Gastroesophageal sphincter (tissue), 3 donors: Measurements from ENCODE around the gene SSRP1.

Experiments used
- POLR2A ChIP-seq, 2 donors: fragments of 450-650 bp; IDR thresholded peaks; one replicate each; pipeline ENCODE4 v1.6.1; 2017; ENCODE audit warnings: antibody characterized with exemption in 2 of 2, mild to moderate bottlenecking in 2 of 2, moderate library complexity in 1 of 2
- POLR2AphosphoS5 ChIP-seq: sonication (generic); formaldehyde crosslinking; IDR thresholded peaks from one replicate; pipeline ENCODE4 v1.6.1; 2017; ENCODE audit warnings: antibody characterized with exemption
- TF ChIP-seq, protein P1 (sequence below), 4 experiments: fragments of 200-600 bp in 2 of 4; fragments of 450-650 bp in 2 of 4; sonication (generic) in 1 of 4; IDR thresholded peaks; one replicate each; pipeline ENCODE4 v1.5.1; 2017 to 2019; ENCODE audit warnings: antibody characterized with exemption in 4 of 4, mild to moderate bottlenecking in 2 of 4, moderate library complexity in 2 of 4

DNA sequence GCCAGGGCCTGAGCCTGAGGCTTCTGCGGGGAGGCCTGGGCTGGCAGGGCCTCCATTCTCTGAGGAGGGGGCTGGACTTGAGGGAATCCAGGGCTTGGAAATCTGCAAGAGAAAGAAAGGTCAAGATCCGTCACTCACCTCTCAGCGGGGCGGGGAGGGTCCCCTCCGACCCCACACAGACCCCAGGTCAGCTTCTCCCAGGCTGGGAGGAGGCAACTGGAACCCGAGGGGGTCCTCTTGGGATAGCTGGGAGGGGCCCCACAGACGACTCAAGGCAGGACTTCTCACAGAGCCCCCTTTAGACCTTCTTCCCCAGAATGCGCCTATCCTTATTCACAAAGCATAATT, 21.9 kb downstream of the SSRP1 start:
- TF ChIP-seq, protein P1, sequence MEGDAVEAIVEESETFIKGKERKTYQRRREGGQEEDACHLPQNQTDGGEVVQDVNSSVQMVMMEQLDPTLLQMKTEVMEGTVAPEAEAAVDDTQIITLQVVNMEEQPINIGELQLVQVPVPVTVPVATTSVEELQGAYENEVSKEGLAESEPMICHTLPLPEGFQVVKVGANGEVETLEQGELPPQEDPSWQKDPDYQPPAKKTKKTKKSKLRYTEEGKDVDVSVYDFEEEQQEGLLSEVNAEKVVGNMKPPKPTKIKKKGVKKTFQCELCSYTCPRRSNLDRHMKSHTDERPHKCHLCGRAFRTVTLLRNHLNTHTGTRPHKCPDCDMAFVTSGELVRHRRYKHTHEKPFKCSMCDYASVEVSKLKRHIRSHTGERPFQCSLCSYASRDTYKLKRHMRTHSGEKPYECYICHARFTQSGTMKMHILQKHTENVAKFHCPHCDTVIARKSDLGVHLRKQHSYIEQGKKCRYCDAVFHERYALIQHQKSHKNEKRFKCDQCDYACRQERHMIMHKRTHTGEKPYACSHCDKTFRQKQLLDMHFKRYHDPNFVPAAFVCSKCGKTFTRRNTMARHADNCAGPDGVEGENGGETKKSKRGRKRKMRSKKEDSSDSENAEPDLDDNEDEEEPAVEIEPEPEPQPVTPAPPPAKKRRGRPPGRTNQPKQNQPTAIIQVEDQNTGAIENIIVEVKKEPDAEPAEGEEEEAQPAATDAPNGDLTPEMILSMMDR (IDR thresholded peaks at IDR 0.05) = no peak
- TF ChIP-seq POLR2AphosphoS5 (no peak), POLR2A (IDR thresholded peaks at IDR 0.05) (no peak)
